Activated CD8-positive, alpha-beta T cell treated with anti-CD3 and anti-CD28 coated beads for 36 hours (primary cell): ENCODE measurements around the gene MYO9A. TPM values are rescaled to one million over a fixed set of nuclear protein-coding genes. Genes with fewer than 3 reads are reported as not detected.

Experiments used
- ATAC-seq: fragments of 200-7000 bp; cut with Tn5 transposase; one replicate; pipeline ENCODE4 v1.10.0; 2021; ENCODE audit warnings: mild to moderate bottlenecking, moderate library complexity
- CTCF ChIA-PET: fragments of 350-600 bp; sonication (Branson Sonifier 250); formaldehyde crosslinking; loops from one replicate; lab custom pipeline; 2021; ENCODE audit warnings: antibody characterized with exemption; lab: Charles Lee
- POLR2A ChIA-PET: fragments of 350-600 bp; sonication (Branson Sonifier 250); formaldehyde crosslinking; loops from one replicate; lab custom pipeline; 2021; ENCODE audit warnings: antibody characterized with exemption; lab: Charles Lee
- DNase-seq: peaks from one replicate; pipeline ENCODE4 v3.0.0-alpha.2; 2020
- H3K27ac Mint-ChIP-seq: one replicate; pipeline ENCODE4 v1.8.0; 2021; ENCODE audit warnings: mild to moderate bottlenecking, mixed read lengths
- H3K27me3 Mint-ChIP-seq: one replicate; pipeline ENCODE4 v1.8.0; 2021; ENCODE audit warnings: mixed read lengths
- H3K36me3 Mint-ChIP-seq: one replicate; pipeline ENCODE4 v1.8.0; 2021; ENCODE audit warnings: low read depth, mixed read lengths
- H3K4me1 Mint-ChIP-seq: one replicate; pipeline ENCODE4 v1.8.0; 2021; ENCODE audit warnings: low read depth, mixed read lengths
- H3K4me3 Mint-ChIP-seq: one replicate; pipeline ENCODE4 v1.8.0; 2021; ENCODE audit warnings: mild to moderate bottlenecking, moderate library complexity, mixed read lengths
- H3K9me3 Mint-ChIP-seq: one replicate; pipeline ENCODE4 v1.8.0; 2021; ENCODE audit warnings: mixed read lengths
- intact Hi-C: fragments of 100-400 bp; cut with micrococcal nuclease; formaldehyde crosslinking; loops from one replicate; pipeline ENCODE4 v1.10.0; 2022
- total RNA-seq, 2 experiments: library from RNA; stranded (reverse); gene quantifications; one replicate each; pipeline ENCODE4 v1.2.3, GENCODE V29; 2021
- TF ChIP-seq, protein P1 (sequence below): fragments of 200-600 bp; IDR thresholded peaks from one replicate; pipeline ENCODE4 v1.8.0; 2022; ENCODE audit warnings: antibody characterized with exemption, mild to moderate bottlenecking

Gene MYO9A
- total RNA-seq, 2 experiments from 2014 or later = 16.8 to 18.7 TPM

DNA sequence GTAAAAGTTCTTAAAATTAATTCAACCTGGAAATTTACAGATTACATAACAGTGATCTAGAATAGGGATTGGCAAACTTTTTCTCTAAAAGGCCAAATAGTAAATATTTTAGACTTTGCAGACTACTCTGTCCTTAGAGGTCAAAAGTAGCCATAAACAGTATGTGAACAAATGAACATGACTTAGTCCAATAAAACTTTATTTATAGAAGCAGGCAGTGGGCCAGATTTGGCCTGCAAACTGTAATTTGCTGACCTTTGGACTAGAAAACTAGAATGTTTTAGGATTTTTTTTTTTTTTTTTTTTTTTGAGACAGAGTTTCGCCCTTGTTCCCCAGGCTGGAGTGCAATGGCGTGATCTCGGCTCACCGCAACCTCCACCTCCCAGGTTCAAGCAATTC, 12.3 kb upstream of the MYO9A start:
- H3K27me3 Mint-ChIP-seq = no peaks in the 10 kb centered on the region
- no peaks in the 10 kb centered on the region for H3K36me3 Mint-ChIP-seq
- CTCF ChIA-PET = no interaction called here
- H3K9me3 Mint-ChIP-seq = no peaks in the 10 kb centered on the region
- POLR2A ChIA-PET = interaction anchor here (0.6 kb wide), 1 partner anchor 533 kb away, joined by 3 read pairs; no protein-coding TSS in a partner anchor
- no peaks in the 10 kb centered on the region for H3K4me1 Mint-ChIP-seq
- DNase-seq = no peak
- intact Hi-C loops = no loop called here
- no peak for ATAC-seq
- TF ChIP-seq, protein P1, sequence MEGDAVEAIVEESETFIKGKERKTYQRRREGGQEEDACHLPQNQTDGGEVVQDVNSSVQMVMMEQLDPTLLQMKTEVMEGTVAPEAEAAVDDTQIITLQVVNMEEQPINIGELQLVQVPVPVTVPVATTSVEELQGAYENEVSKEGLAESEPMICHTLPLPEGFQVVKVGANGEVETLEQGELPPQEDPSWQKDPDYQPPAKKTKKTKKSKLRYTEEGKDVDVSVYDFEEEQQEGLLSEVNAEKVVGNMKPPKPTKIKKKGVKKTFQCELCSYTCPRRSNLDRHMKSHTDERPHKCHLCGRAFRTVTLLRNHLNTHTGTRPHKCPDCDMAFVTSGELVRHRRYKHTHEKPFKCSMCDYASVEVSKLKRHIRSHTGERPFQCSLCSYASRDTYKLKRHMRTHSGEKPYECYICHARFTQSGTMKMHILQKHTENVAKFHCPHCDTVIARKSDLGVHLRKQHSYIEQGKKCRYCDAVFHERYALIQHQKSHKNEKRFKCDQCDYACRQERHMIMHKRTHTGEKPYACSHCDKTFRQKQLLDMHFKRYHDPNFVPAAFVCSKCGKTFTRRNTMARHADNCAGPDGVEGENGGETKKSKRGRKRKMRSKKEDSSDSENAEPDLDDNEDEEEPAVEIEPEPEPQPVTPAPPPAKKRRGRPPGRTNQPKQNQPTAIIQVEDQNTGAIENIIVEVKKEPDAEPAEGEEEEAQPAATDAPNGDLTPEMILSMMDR = no peak
- H3K27ac Mint-ChIP-seq = no peak overlapping the region
- no peak overlapping the region for H3K4me3 Mint-ChIP-seq

DNA sequence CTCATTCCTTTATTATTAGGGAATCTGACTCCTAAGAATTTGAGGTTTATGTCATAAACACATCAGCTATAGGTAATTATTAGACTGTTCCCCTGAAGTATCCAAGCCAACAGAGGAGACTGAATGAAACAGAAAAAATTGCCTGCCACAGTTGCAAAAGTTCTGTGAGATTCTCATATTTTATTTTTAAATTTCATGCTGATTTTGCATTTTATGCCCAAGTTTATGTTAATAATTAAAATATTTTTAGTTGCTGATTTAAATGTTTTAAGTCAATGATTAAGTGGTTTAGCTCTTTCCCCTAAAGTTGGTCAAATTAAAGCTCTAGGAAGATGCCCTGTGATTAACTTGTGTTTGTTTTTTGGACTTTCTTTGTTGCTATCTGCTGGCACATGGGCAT, 10.4 kb upstream of the MYO9A start:
- POLR2A ChIA-PET = no interaction called here
- no peaks in the 10 kb centered on the region for H3K9me3 Mint-ChIP-seq
- no peak overlapping the region for H3K4me3 Mint-ChIP-seq
- CTCF ChIA-PET = no interaction called here
- no peak overlapping the region for H3K27ac Mint-ChIP-seq
- TF ChIP-seq, protein P1 = no peak
- DNase-seq = no peak
- ATAC-seq = no peak
- no peaks in the 10 kb centered on the region for H3K4me1 Mint-ChIP-seq
- H3K27me3 Mint-ChIP-seq = no peaks in the 10 kb centered on the region
- H3K36me3 Mint-ChIP-seq = no peaks in the 10 kb centered on the region
- intact Hi-C loops = no loop called here

DNA sequence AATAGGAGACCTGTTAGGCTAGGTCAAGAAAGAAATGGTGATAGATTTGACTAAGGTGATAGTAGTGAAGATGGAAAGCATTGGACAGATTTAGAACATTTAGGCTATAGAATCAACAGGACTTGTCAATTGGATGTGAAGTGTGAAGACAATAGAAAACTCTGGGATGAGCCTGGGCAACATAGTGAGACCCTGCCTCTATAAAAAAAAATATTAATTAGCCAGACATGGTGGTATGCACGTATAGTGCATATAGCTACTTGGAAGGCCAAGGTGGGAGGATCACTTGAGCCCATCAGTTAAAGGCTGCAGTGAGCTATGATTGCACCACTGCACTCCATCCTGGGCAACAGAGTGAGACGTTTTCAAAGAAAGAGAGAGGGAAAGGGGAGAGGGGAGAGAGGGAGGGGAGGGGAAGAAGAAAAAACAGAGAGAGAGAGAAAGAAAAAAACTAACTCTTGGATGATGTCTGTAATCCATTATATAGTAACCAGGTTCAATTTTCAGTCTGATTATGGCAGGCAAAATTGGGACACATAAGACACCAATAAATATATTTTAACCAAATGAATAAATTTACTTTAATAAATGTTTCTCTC, 9.9 kb upstream of the MYO9A start:
- Mint-ChIP-seq H3K4me3 (no peak overlapping the region), H3K27me3 (no peaks in the 10 kb centered on the region), H3K9me3 (no peaks in the 10 kb centered on the region), H3K4me1 (no peaks in the 10 kb centered on the region), H3K36me3 (no peaks in the 10 kb centered on the region), H3K27ac (no peak overlapping the region)
- POLR2A ChIA-PET = interaction anchor here (0.7 kb wide), 1 partner anchor 15 kb away, joined by 3 read pairs; no protein-coding TSS in a partner anchor
- ATAC-seq = no peak
- TF ChIP-seq, protein P1 = no peak
- CTCF ChIA-PET = interaction anchor here (1.2 to 1.4 kb wide), 2 partner anchors 10 to 86 kb away, joined by 3 read pairs; partner anchors contain the start of gene MYO9A
- DNase-seq = no peak
- intact Hi-C loops = no loop called here

DNA sequence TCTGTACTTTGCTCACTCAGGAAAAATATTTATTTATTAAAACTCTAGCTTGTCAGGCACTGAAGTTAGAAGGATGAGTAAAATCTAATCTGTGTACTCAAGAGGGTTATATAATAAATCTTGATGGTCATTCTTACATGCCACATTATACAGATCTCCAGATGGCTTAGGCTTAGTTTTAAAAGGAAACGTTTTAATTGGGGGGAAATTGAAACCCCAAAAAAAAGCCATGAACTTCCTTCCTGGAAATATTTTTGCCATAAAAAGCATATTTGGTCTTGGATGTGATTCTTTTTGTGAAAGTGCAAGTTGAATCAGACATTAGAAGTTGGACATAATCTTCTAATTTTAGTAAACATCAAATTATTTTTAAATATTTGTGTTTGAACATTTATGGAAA, 6.3 kb upstream of the MYO9A start:
- Mint-ChIP-seq H3K4me1 (peaks cover 3% of the 10 kb centered on the region), H3K27ac (no peak overlapping the region), H3K27me3 (no peaks in the 10 kb centered on the region), H3K9me3 (no peaks in the 10 kb centered on the region), H3K36me3 (no peaks in the 10 kb centered on the region), H3K4me3 (no peak overlapping the region)
- ChIA-PET POLR2A (no interaction called here), CTCF (interaction anchor here (0.8 to 1.4 kb wide), 2 partner anchors 29 to 33 kb away, joined by 3 to 4 read pairs; no protein-coding TSS in a partner anchor)
- DNase-seq = no peak
- TF ChIP-seq, protein P1 = no peak
- no peak for ATAC-seq
- intact Hi-C loops = no loop called here

DNA sequence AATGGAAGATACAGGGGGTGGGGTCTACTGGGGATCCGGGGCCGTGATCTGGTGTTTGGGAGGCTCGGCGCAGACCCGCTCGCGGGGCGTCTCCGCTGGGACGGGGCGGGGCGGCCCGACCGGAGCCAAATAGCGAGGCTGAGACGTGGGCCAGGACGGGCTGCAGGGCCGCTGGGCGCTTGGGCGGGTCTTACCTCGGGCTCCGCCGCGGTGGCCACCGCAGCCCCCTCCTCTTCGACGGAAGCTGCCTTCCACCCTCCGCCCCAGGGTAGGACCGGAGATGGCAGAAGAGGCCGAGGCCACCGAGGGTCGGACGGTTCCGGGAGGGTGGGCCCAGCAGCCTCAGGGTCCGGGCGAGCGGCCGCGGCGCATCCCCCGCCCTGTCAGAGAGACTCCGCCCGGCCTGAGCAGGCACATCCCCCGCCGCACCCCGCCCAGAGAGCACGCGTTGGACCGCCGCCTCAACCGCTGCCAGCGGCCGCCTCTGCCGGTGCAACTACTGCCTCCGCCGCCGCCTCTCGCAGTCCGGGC, 399 bp downstream of the MYO9A start:
- ChIA-PET POLR2A (interaction anchor here (0.6 to 1.6 kb wide), 2 partner anchors 121 to 238 kb away, joined by 3 to 4 read pairs; no protein-coding TSS in a partner anchor), CTCF (interaction anchor here (1.0 kb wide), 1 partner anchor 10 kb away, joined by 3 read pairs; no protein-coding TSS in a partner anchor)
- H3K9me3 Mint-ChIP-seq = no peaks in the 10 kb centered on the region
- peak overlapping the region; percentile 79 for H3K27ac Mint-ChIP-seq
- ATAC-seq = peak; percentile 57
- H3K4me1 Mint-ChIP-seq = peaks cover 30% of the 10 kb centered on the region
- TF ChIP-seq, protein P1 = no peak
- DNase-seq = peak; percentile 75
- H3K4me3 Mint-ChIP-seq = peak overlapping the region; percentile 89
- no peaks in the 10 kb centered on the region for H3K27me3 Mint-ChIP-seq
- no peaks in the 10 kb centered on the region for H3K36me3 Mint-ChIP-seq
- intact Hi-C loops = no loop called here
